GM13976 (cell line): ENCODE results near the gene EFNA5.

Experiments
- DNase-seq: peaks from one replicate; pipeline ENCODE4 v3.0.0; 2012; ENCODE audit warnings: low spot score
- in situ Hi-C: fragments of 300-500 bp; cut with MboI; formaldehyde crosslinking; loops from one replicate; pipeline ENCODE4 v1.12.0; 2022; ENCODE audit warnings: low sequenced_read_pairs, mixed read lengths, inconsistent platforms; ENCODE audit not compliant: unreplicated experiment
- TF ChIP-seq, protein P1 (sequence below): IDR thresholded peaks from 2 replicates; pipeline ENCODE4 v1.5.1; 2012; ENCODE audit warnings: borderline replicate concordance, mild to moderate bottlenecking; ENCODE audit not compliant: insufficient read depth; ENCODE audit errors: extremely low read depth, missing control alignments, control extremely low read depth

Gene EFNA5

DNA sequence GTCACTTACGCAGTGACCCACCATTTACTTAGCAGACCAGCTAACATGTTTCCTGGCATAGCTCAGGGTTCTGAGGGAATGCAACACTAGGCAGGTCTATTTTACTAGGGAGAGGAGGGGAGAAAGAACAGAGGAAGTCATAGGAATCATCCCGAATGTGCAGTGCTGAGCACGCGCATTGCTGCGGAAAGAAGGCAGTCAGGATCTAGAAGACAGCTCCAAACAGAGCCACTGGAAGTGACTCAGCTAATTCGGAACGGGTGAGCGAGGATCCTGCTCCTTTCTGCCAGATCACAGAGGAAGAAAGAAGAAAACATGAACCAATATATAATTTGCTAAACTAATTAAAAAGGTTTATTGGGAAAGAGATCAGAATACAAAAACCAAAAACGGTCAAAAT lies 339.8 kb downstream of the EFNA5 start:
- in situ Hi-C loops, result no loop called here
- DNase-seq, result no peak
- TF ChIP-seq, protein P1, sequence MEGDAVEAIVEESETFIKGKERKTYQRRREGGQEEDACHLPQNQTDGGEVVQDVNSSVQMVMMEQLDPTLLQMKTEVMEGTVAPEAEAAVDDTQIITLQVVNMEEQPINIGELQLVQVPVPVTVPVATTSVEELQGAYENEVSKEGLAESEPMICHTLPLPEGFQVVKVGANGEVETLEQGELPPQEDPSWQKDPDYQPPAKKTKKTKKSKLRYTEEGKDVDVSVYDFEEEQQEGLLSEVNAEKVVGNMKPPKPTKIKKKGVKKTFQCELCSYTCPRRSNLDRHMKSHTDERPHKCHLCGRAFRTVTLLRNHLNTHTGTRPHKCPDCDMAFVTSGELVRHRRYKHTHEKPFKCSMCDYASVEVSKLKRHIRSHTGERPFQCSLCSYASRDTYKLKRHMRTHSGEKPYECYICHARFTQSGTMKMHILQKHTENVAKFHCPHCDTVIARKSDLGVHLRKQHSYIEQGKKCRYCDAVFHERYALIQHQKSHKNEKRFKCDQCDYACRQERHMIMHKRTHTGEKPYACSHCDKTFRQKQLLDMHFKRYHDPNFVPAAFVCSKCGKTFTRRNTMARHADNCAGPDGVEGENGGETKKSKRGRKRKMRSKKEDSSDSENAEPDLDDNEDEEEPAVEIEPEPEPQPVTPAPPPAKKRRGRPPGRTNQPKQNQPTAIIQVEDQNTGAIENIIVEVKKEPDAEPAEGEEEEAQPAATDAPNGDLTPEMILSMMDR, result no peak

DNA sequence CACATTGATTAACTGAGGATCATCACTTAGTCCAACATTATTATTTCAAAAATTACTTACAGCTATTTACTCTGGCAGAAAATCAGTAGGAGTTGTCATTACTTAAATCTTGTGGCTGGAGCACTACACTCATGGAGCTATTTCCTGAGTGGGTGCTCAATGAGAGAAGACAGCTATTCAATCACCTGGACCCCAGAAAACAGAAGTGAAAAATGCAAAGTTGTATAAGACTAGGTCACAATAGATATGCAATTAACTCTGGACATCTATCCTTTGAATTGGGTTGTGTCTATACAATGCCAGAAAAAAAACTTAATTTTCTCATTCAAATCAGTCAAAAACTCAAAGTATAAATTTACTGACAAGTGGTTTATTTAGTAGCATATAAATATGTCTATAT lies 340.9 kb downstream of the EFNA5 start:
- TF ChIP-seq, protein P1, result no peak
- DNase-seq, result no peak
- in situ Hi-C loops, result no loop called here
